HG02642 (cell line): Measurements from ENCODE around the gene SIPA1L3.
A peak's percentile ranks its signal among the peaks of the same experiment; 100 is the strongest.

Experiments
- ATAC-seq: cut with Tn5 transposase; IDR thresholded peaks from one replicate; pipeline ENCODE4 v1.9.1; 2021; ENCODE audit warnings: mild to moderate bottlenecking; ENCODE audit not compliant: unreplicated experiment, poor library complexity

SIPA1L3 gene

DNA sequence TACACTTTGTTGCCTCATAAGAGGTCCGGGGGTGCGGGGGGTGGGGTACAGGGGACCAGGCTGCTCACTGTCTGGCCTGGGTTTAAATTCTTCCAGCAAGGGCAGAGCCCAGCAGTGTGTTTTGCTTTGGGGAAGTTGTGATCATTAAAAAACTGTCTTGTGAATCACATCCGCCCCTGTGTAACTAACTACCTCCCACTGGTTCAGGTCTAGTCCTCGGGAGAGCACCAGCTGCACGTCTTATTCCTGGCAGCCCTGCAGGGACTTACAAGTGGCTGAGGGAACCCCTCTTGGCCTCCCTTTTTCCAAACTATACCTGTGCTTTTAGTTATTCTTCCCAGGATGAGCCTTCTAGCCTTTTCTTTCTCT is 127.5 kb downstream of the SIPA1L3 start:
- ATAC-seq, result no peak

DNA sequence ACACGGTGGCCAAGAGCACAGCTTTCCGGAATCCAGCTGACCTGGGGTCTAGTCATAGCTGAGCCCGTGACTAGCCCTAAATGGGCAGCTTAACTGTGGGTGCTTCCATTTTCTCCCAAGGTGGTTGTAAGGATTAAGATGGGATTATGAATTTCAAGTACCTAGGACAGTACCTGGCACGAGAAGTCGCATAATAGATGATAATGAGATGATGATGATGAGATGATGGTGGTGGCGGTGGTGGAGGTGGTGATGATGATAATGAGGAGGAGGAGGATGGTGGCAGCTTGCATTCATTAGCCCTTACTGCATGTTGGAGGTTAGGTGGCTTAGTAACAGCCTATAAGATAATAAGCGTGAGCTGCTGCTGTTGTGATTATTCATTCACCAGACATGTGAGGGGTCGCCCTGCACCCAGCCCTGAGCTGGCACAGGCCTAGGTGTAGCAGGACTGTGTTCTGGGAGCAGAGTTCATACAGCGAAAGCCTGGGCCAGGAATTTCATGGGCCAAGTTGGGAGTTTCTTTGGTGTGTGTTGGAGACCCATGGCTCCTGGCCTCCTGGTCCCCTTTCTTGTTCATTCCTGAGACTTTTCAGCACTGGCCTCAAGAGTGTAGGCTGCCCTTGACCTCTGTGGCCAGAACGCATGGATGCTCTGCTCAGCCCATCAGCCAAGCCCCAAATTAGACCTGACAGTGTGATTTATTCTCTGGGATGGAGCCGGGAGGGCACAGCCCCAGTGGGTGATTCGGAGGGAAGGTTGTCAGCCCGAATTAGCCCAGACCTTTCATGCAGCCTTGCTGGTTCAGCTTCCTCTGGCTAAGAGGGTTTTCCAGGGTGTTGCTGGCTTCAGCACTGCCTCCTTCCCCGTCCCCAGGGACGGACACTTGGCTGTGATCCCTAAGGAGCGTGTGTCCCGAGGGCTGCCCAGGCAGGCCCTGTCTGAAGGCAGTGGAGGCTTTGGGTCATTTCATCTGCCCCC is 128.8 kb downstream of the SIPA1L3 start:
- no peak for ATAC-seq

DNA sequence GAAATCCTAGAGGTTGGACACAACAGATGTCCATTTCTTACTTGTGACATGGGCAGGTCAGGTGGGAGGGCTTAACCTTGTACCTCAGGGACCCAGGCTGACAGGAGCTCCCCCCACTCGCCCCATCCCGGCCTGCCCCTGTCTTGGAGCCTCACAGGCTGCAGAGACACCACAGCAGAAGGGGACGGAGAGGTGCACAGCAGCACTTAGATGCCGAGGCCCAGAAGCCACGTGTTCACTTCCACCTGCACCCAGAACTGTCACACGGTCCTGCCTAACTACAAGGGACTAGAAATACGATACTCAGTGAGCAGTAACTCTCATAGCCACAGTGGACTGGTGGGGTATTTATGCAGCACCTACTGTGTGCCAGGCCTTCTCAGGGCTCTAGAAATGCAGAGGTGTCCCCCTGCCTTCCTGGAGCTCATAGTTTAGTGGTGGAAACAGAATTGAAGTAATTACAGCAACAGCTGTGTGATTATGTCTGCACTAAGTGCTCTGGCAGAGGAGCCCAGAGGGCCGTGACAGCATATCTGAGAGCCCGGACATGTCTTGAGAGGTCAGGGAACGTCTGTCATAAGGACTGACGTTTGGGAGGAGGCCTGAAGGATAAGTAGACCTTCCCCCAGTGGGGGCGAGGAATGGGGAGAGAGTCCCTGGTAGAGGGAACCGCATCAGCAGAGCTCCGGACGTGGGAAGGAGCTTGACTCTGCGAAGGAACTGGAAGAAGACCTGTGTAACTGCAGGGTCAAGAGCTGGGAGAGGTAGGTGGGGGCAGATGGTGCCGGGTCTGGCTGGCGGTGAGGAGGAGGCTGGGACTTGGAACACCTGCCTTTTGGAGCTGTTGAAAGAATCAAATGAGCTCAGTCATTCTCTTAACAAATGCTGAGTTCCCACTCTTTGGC is 130.0 kb downstream of the SIPA1L3 start:
- ATAC-seq, result no peak

DNA sequence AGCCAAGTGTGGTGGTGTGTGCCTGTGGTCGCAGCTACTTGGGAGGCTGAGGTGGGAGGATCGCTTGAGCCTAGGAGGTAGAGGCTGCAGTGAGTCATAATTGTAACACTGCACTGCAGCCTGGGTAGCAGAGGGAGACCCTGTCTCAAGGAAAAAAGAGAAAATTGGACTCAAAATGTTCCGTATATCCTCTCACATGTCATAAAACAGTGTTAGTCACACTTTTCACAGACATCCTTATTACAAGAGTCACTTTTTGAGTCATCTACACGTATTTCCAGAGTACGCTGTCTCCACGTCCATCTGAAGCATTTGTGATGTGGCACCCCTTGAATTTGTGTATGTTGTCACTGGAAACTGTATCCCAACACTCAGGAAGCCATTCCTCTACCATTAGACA is 133.0 kb downstream of the SIPA1L3 start:
- ATAC-seq, result no peak

DNA sequence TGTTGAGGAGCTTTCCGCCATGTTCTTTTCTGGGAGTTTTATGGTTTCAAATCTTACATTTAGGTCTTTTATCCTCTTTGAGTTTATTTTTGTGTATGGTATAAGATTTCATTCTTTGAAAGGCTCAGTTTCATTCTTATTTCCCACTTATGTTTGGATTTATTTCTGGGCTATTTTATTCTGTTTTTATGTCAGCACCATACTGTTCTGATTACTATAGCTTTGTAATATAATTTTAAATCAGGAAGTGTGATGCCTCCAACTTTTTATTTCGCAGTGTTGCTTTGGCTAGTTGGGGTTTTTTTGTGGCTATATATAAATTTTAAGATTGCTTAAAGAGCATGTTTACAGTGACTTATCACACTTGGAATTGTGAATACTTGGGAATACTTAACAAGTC is 135.1 kb downstream of the SIPA1L3 start:
- ATAC-seq, result no peak

DNA sequence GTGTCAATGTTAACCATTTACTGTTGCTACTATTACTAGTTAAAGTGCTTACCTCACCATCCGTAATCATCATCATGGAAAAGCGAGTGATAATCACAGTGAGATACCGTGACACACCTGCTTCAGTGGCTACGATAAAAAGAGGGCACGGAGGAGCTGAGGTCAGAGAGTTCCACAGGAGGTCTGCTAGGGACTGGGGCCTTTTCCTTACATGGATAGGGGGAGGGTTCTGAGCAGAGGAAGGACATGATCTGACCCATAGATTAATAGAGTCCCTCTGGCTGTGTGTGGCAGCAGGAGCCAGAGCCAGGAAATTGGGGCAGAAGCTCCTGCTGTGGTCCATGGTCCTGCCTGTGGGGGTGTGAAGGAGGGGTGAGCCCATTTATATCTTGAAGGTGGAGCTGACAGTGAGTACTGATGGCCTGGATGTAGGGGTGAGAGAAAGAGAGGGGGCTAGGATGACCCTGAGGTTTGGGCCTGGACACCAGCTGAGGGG is 136.7 kb downstream of the SIPA1L3 start:
- ATAC-seq, result no peak

DNA sequence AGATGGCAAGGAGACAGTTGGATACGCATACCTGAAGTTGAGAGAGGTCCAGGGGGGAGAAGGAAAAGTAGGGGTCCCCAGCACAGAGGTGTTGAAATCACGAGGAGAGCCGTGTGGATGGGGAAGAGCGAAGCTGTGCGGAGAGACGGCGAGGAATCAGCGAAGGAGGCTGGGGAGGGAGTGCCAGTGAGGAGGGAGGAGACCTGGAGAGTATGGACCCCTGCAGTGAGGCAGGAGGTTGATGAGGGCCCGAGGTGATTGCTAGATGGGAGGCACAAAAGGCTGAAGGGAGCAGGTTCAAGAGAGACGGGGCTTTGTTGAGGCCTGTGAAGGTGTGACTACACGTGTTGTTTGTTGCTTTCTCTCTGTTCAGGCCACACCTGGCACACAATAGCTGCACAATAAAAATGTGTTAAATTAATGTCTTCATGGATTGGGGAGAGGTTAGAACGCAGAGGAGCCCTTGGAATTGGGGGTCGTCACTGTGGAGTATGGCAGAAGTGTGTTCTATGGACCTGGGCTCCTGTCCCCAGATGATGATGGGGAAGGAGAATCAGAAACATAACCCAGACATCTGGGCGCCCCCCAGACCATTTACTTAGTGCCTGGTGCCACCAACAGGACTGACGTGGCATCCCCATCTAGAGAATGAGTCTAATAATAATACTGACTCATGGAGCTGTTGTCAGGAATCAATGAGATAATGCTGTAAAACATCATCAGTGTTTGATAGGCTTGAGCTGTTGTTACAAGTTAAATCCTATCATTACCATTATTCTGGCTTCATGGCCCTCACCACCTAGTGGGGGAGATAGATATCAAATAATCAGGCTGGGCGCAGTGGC is 137.5 kb downstream of the SIPA1L3 start:
- ATAC-seq, result no peak

DNA sequence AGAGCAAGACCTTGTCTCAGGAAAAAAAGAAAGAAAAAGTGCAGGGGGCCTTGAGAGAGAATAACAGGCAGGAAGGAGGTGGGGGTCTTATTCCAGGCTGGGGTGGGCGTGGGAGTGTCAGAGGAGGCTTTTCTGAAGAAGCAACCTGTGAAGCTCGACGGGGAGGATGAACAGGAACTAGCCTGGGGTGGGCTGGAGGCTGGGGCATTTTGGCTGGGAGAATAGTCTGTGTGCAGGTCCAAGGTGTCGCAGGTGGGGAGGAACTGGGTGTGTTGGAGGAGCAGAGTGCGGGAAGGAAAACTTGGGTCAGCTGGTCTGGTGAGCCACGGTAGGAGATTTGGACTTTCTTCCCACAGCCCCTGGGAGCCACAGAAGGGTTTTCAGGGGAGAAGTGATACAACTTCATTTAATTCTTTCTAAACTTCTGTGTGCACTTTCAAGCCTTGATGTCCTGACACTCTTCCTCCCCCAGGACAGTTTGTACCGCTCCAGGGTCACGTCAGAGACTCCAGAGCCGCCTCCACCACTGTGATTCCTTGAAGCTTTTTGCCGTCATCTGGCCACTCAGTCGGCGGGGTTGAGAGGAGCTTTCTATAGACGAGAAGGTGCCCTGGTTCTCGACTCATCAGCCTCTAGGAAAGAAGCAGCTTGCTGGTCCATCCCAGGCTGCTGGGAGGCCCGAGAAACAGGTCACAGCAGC is 138.7 kb downstream of the SIPA1L3 start:
- no peak for ATAC-seq

DNA sequence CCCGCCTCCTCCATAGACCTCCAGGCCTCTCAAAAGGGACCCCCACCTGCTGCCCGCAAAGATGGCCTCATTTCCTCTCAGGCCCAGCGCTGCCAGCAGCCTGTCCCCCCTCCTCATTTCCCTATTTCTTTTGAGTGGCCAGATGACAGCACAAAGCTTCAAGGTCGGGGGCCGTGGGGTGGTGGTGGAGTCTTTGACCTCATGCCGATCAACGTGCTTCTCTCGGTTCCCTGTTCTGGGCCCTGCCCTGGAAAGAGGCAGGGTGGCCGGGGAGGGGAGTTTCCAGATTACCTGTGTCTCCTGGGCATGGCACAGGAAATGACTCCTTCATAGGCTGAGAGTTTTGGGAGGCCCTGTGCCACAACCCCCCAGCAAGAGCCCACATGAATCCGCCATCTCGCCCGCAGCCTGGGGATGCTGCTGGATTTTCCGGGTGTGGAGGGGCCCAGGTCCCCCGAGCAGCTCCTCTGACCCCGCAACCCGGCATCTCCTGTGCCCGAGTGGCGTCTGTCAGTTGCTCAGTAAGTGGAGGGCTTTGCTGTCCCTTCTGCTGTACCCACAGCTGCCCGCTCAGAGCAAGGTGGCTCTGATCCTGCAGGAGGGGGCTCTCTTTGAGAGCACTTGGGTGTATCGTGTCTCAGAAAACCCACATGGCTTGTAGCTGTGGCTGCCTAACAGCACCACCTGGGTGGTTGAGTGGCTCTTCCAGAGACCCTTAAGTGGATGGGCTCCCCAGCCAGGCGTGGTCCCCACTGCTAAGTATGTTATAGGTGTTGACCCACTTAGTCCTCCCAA is 139.4 kb downstream of the SIPA1L3 start:
- peak; percentile 42 for ATAC-seq

DNA sequence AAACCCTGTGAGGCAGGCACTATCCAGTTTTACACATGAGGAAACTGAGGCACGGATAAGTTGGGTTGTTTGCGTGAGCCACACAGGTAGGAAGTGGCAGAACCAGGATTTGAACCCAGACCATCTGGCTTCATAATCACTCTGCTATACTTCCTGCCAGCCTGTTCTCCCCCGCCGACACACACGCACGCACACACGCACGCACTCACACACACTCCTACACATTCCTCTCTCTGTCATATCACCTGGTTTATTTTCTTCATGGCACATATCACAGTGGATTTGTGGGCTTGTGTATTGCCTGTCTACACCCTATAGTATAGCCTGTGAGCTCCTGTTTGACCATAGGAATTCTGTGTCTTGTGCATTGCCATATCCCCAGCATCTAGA is 140.0 kb downstream of the SIPA1L3 start:
- ATAC-seq, result no peak

DNA sequence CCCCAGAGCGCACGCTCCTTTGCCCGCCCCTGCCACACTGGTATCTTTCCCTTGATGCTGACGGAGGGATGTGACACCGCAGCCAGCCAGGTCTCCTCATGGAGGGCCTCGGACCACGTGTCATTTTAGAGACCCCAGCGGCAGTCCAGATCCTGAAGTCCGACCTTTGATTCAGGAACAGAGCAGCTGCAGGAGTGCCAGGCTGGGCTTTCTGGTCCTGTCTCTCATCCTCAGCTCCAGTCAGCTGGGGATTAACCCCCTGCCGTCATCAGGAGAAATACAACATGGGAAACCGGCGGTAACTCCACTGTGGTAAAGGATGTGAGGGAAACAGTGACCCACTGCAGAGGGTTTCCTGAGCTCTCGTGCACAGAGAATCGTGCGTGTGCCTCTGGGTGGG is 140.6 kb downstream of the SIPA1L3 start:
- no peak for ATAC-seq

DNA sequence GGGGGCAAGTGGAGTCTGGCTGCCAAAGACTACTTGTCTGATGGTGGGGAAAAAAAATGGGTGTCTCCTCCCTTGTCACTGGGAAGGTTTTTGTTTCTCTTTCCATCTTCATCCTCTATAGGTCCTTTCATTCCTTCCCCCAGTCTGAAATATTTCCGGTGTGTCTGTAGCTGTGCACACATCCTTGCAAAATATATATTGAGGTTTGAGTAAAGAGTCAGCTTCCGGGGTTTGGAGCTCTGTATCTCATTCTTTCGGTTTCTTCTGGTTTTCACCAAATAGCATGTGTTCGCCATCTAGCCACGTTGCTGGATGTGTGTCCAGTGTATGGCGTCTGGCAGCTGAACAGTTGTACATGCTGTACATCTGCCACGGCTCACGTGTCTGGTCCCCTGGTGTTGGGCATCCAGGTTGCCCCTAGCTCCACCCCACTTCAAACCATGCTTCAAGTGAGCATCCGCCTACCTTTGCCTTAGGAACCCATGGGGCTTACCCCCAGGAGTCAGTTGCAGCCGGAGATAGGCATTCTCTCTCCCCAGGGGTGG is 142.2 kb downstream of the SIPA1L3 start:
- peak; percentile 44 for ATAC-seq

DNA sequence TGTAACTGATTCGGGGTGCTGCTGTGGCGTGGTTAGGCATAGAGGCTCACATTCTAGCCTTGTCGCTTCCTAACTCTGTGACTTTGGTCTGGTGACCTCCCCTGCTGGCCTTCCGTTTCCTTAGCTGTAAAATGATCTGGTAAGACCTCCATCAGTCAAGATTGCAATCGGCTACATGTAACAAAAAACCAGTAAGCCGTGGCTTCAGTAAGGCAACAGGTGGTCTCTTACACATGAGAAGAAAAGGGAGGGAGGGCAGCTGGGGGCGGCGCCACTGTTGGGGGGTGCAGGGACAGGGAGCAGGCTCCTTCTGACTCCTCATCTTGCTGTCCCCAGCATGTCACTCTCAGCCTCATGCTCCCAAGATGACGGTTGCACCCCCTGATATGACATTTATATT is 148.0 kb downstream of the SIPA1L3 start:
- ATAC-seq, result no peak

DNA sequence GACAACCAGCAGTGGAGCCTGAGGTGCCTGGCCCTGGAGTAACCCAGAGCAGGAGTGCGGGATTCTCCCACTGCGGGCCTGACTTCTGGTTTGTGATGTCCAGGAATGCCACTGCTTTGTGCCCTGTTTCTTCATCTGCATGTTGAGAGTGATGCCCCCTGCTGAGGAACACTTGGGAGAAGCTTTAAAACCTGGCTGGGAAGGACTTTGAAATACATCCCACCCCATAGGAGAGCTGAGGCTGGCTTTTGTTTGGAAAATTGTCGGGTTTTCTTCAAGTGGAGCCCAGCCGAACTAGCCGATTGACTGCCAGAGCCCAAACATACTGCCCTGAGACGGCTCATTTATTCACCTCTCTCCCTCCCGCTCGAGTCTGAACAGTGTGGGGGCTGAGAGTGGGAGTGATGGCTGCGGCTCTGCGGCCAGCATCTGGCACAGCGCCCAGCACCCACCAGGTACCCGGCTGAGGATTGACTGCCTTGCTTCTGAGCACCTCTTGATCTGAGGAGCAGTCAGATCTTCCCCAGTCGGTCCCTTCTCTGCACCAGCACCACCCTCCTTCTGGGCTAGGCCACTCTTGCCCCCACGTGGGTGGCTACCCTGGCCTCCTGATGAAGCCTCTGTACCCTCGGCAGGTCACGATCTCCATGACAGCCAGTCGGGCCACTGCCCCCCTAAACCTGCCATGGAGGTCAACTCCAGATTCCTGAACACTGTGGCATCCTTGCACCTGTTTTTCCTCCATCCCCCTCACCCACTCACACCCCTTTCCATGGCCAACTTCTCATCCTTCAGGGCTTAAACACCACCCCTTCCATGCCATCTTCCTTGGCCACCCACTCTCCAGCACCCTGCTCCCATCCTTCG is 148.9 kb downstream of the SIPA1L3 start:
- no peak for ATAC-seq

DNA sequence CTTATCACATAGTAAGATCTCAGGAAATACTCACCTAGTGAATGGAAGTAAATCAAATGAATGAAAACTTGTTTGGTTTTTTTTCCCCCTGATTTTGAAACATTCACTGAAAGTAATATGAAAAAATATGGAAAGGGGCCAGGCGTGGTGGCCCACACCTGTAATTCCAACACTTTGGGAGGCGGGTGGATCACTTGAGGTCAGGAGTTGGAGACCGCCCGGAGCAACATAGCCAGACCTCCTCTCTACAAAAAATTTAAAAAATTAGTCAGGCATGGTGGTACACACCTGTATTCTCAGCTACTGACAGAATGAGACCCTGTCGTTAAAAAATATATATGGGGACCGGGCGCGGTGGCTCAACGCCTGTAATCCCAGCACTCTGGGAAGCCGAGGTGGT is 149.6 kb downstream of the SIPA1L3 start:
- ATAC-seq, result no peak

DNA sequence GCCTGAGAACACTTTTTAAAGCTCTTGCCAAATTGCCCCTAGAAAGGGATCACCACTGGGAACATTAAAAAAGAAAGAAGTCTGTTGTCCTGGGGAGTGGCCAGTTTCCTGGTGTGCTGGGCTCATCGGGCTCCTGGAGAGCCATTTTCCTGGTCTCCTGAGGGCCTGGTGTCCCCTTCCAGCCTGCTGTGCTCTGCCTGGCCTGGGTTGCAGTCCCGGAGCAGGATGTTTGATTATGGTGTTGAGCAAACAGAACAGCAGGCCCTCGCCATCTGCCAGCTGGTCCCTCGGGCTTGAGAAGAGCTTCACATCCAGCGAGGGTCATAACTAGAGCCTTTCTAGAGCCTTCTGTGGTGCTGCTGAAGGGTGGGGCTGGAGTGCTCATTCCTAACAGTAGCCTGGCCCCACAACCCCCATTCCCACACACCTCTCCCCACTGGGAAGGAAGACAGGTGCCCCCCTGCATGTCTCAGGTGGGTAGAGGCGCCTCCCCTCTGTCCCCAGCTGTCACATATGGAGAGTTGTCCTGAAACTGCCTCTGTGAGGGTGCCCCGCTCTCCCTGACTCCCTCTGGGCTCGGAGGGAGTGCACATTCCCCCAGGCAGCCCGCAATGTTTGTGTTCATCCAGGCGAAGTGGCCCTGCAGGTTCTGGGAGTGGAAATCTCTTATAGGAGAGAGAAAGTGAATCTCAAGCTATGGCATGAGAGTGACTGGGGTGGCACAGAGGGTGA is 151.1 kb downstream of the SIPA1L3 start:
- no peak for ATAC-seq

DNA sequence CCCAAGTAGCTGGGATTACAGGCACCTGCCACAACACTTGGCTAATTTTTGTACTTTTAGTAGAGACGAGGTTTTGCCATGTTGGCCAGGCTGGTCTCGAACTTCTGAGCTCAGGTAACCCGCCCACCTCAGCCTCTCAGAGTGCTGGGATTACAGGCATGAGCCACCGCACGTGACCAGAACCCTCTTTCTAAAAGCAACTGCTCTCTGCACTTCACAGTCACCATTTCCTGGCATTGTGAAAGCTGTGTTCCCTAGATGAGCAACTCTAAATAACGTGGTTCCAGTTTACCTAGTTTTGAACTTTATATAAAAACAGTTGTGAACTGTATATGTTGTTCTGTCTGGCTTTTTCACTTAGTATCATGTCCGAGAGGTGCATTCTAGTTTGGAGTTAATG is 152.9 kb downstream of the SIPA1L3 start:
- no peak for ATAC-seq
